ENCODE data around the gene FBXL16. TPM values are rescaled to one million over a fixed set of nuclear protein-coding genes. Genes with fewer than 3 reads are reported as not detected.

Gene FBXL16
- total and polyA plus RNA-seq, 9 of the 15 experiments (the other 6 are each of a cell fraction or from before 2014, with no cell fraction given) = 0.21 to 8.2 (median 1.7) TPM

DNA sequence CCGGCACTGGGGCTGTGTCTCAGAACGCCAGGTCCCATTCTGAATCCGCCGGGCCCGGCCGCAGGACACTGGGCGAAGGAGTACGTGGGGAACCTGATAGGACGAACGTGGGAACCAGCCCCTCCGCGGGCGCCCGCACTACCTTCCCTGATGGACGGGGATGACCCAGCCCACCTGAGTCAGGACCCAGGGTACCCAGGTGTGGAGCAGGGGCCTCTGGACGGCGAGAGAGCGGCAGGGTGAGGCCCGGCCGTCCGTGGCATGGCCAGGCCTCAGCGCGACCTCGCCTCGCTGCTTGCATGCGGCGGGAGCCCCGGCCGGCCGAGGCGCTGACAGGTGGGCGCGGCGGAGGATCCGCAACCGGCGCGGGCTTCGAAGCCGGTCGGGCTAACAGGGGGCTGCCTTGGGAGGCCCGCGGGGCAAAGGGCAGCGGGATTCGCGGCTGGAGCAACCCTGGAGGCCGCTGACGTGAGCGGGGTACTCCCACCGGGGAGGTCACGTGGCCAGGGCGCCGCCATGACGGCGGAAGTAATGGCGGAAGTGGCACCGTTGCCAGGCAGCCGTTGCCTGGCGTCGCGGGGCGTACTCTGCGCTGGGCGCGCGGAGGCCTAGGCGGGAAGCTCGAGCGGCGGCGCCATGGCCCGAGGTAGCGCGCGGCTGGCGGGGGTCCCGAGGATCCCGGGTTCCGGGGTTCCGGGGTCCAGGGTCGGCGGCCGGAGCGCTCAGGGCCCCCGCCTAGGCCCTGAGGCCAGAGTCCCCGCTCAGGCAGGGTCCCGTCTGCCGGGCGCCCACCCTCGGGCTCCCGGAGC, 56.6 kb downstream of the FBXL16 start, which contains the start of gene WDR90:
TSS of gene WDR90 (plus strand) at position 585 of the 809 bp plus-strand sequence. CDS start at position 637, 52 bp downstream.
- ATAC-seq (no peak), DNase-seq (ENCODE audit: extremely low read depth in 1 of 4, low spot score in 3 of 4) (no peak), FAIRE-seq (no peak)
- in situ Hi-C loops (cut with MboI) = no loop called here
- H3K27me3 ChIP-seq (ENCODE audit: control insufficient read depth in 2 of 2, insufficient read depth in 2 of 2, low read length in 2 of 2) = no peaks in the 10 kb centered on the region
- ChIA-PET POLR2A (interaction anchor here (0.6 to 0.7 kb wide), 2 partner anchors 10 to 81 kb away, joined by 3 to 4 read pairs; no protein-coding TSS in a partner anchor), CTCF (ENCODE audit: low intra/inter-chr PET ratio) (no interaction called here)
- H3K4me2 ChIP-seq (ENCODE audit: insufficient read depth, low read length) = no peak within 1 kb of the TSS
- peaks cover 0 to 88% of the 10 kb centered on the region in 2 experiments; a peak in 3 of 5 replicates for H3K4me1 ChIP-seq (replicated peaks in 1 of 2; ENCODE audit: control insufficient read depth in 2 of 2, insufficient read depth in 2 of 2, low read length in 2 of 2)
- WGBS (ENCODE audit: insufficient coverage, low coverage, missing lambda C conversion rate) = 97% methylated on average over 39 of the region's 91 CpGs
- TF ChIP-seq POLR2G (IDR thresholded peaks at IDR 0.05; ENCODE audit: low read depth, low read length) (peak; percentile 64), YY1 (IDR thresholded peaks at IDR 0.05; ENCODE audit: borderline replicate concordance in 1 of 3, control insufficient read depth in 1 of 3, extremely low read depth in 1 of 3, insufficient read depth in 3 of 3, insufficient read length in 1 of 3, insufficient replicate concordance in 2 of 3, low read depth in 1 of 3, low read length in 2 of 3) (peak in 1 of 3 experiments; percentile 77), HEY1 (CRISPR knock-in tag; IDR thresholded peaks at IDR 0.05; ENCODE audit: borderline replicate concordance) (no peak), HNRNPL (IDR thresholded peaks at IDR 0.05; ENCODE audit: low read depth, low read length) (peak; percentile 91), SUPT5H (IDR thresholded peaks at IDR 0.05) (0 out of 2 replicates have a peak, but pooled peaks have one; percentile 41)
- TF ChIP-seq, protein P1, sequence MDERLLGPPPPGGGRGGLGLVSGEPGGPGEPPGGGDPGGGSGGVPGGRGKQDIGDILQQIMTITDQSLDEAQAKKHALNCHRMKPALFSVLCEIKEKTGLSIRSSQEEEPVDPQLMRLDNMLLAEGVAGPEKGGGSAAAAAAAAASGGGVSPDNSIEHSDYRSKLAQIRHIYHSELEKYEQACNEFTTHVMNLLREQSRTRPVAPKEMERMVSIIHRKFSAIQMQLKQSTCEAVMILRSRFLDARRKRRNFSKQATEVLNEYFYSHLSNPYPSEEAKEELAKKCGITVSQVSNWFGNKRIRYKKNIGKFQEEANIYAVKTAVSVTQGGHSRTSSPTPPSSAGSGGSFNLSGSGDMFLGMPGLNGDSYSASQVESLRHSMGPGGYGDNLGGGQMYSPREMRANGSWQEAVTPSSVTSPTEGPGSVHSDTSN (CRISPR knock-in tag; IDR thresholded peaks at IDR 0.05; ENCODE audit: low read depth) = no peak
- TF ChIP-seq, protein P1 (tag; conservative IDR thresholded peaks at IDR 0.05; ENCODE audit: low read depth) = no peak
- TF ChIP-seq, protein P2, sequence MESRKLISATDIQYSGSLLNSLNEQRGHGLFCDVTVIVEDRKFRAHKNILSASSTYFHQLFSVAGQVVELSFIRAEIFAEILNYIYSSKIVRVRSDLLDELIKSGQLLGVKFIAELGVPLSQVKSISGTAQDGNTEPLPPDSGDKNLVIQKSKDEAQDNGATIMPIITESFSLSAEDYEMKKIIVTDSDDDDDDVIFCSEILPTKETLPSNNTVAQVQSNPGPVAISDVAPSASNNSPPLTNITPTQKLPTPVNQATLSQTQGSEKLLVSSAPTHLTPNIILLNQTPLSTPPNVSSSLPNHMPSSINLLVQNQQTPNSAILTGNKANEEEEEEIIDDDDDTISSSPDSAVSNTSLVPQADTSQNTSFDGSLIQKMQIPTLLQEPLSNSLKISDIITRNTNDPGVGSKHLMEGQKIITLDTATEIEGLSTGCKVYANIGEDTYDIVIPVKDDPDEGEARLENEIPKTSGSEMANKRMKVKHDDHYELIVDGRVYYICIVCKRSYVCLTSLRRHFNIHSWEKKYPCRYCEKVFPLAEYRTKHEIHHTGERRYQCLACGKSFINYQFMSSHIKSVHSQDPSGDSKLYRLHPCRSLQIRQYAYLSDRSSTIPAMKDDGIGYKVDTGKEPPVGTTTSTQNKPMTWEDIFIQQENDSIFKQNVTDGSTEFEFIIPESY (CRISPR knock-in tag; IDR thresholded peaks at IDR 0.05) = peak; percentile 98
- H2AFZ ChIP-seq (ENCODE audit: low read depth, low read length) = no peak within 1 kb of the TSS
- no peak within 1 kb of the TSS for H3K4me3 ChIP-seq
- H3K79me2 ChIP-seq (ENCODE audit: control insufficient read depth, insufficient read depth, low read length) = peaks cover 22% of the 10 kb centered on the region
- H4K20me1 ChIP-seq (replicated peaks; ENCODE audit: control insufficient read depth, insufficient read depth, low read length) = no peaks in the 10 kb centered on the region
- H3K36me3 ChIP-seq (ENCODE audit: control insufficient read depth, insufficient read depth, low read length) = peaks cover 42% of the 10 kb centered on the region; the same call in 2 of the 3 replicates
- intact Hi-C loops (cut with micrococcal nuclease) = no loop called here
- no peak within 1 kb of the TSS for H3K27ac ChIP-seq (ENCODE audit: extremely low read depth, low read depth, low read length)
- H3K9me1 ChIP-seq (ENCODE audit: control insufficient read depth, insufficient read depth, low read length) = no peaks in the 10 kb centered on the region
- H3K9ac ChIP-seq (ENCODE audit: insufficient read depth in 1 of 2, low read depth in 2 of 2, low read length in 2 of 2) = no peak within 1 kb of the TSS
- no TSS peak for BruUV-seq (replicated peaks)
- no peaks in the 10 kb centered on the region for H3K9me3 ChIP-seq (replicated peaks; ENCODE audit: control insufficient read depth, insufficient read depth, low read depth, low read length)

Measured in K562 (cell line).